ENCODE results near the gene PDE6H. TPM values are rescaled to one million over a fixed set of nuclear protein-coding genes. Genes with fewer than 3 reads are reported as not detected.
A peak's percentile ranks its signal among the peaks of the same experiment; 100 is the strongest.

Gene PDE6H
- polyA plus RNA-seq, 1 donor (not counting 4 experiments of a cell fraction or from before 2014, with no cell fraction given) = not detected

- H3K4me1 ChIP-seq (ENCODE audit: control insufficient read depth, extremely low read depth, insufficient read depth, low read length) = no peaks in the 10 kb centered on the region
- no peak for FAIRE-seq
These were observed 26.3 kb downstream of the PDE6H start for GRCh38 chr12:14999021-14999694.

GRCh38 chr12:14999695-15000365 lies 27.0 kb downstream of the PDE6H start:
- H3K4me2 ChIP-seq (ENCODE audit: control insufficient read depth, extremely low read depth, insufficient read depth, low read depth, low read length) = no peak overlapping the region
- dilution Hi-C loops (cut with MboI; ENCODE audit: extremely low pct_ligation_motif_present, low sequenced_read_pairs) = no loop called here
- FAIRE-seq (peak; percentile 32), DNase-seq (ENCODE audit: low read depth, low spot score) (no peak)
- H3K36me3 ChIP-seq (ENCODE audit: control insufficient read depth in 2 of 2, extremely low read depth in 1 of 2, insufficient read depth in 2 of 2, low read length in 2 of 2) = no peaks in the 10 kb centered on the region
- no peaks in the 10 kb centered on the region for H4K20me1 ChIP-seq (ENCODE audit: control insufficient read depth, extremely low read depth, insufficient read depth, low read length)
- H3K4me3 ChIP-seq (ENCODE audit: control insufficient read depth in 2 of 3, extremely low read depth in 1 of 3, insufficient read depth in 2 of 3, low read depth in 1 of 3, low read length in 3 of 3) = no peak overlapping the region
- no peak overlapping the region for H2AFZ ChIP-seq (ENCODE audit: control insufficient read depth, low read length)
- H3K9me3 ChIP-seq (ENCODE audit: control insufficient read depth, low read depth, low read length) = no peaks in the 10 kb centered on the region
- H3K4me1 ChIP-seq (ENCODE audit: control insufficient read depth, extremely low read depth, insufficient read depth, low read length) = no peaks in the 10 kb centered on the region
- no peaks in the 10 kb centered on the region for H3K79me2 ChIP-seq (ENCODE audit: control insufficient read depth, insufficient read depth, low read length)
- TF ChIP-seq CTCF (optimal IDR thresholded peaks at IDR 0.05 in 1 of 3, IDR thresholded peaks at IDR 0.05 in 1 of 3, conservative IDR thresholded peaks at IDR 0.05 in 1 of 3; ENCODE audit: extremely low read depth in 1 of 3, insufficient read depth in 2 of 3, low read length in 3 of 3) = no peak
- no peak for TF ChIP-seq EZH2 (IDR thresholded peaks at IDR 0.05; ENCODE audit: low read length)
- H3K9me1 ChIP-seq (ENCODE audit: control insufficient read depth, extremely low read depth, insufficient read depth, low read length) = no peaks in the 10 kb centered on the region
- H3K27ac ChIP-seq (ENCODE audit: control insufficient read depth, insufficient read depth, low read length) = no peak overlapping the region
- no peak overlapping the region for H3K9ac ChIP-seq (ENCODE audit: control insufficient read depth, extremely low read depth, insufficient read depth, low read length)
- peaks cover 4% of the 10 kb centered on the region for H3K27me3 ChIP-seq (ENCODE audit: control insufficient read depth, extremely low read depth, insufficient read depth, low read length)

More at GRCh38 chr12:14999021-14999694, 26.3 kb downstream of the PDE6H start:
- Histone ChIP-seq H4K20me1 (ENCODE audit: control insufficient read depth, extremely low read depth, insufficient read depth, low read length) (no peaks in the 10 kb centered on the region), H3K9me3 (ENCODE audit: control insufficient read depth, low read depth, low read length) (no peaks in the 10 kb centered on the region), H3K79me2 (ENCODE audit: control insufficient read depth, insufficient read depth, low read length) (no peaks in the 10 kb centered on the region), H3K4me3 (ENCODE audit: control insufficient read depth in 2 of 3, extremely low read depth in 1 of 3, insufficient read depth in 2 of 3, low read depth in 1 of 3, low read length in 3 of 3) (no peak overlapping the region), H2AFZ (ENCODE audit: control insufficient read depth, low read length) (no peak overlapping the region), H3K9ac (ENCODE audit: control insufficient read depth, extremely low read depth, insufficient read depth, low read length) (no peak overlapping the region), H3K4me2 (ENCODE audit: control insufficient read depth, extremely low read depth, insufficient read depth, low read depth, low read length) (no peak overlapping the region), H3K36me3 (ENCODE audit: control insufficient read depth in 2 of 2, extremely low read depth in 1 of 2, insufficient read depth in 2 of 2, low read length in 2 of 2) (no peaks in the 10 kb centered on the region), H3K9me1 (ENCODE audit: control insufficient read depth, extremely low read depth, insufficient read depth, low read length) (no peaks in the 10 kb centered on the region), H3K27ac (ENCODE audit: control insufficient read depth, insufficient read depth, low read length) (no peak overlapping the region), H3K27me3 (ENCODE audit: control insufficient read depth, extremely low read depth, insufficient read depth, low read length) (peaks cover 4% of the 10 kb centered on the region)
- DNase-seq (ENCODE audit: low read depth, low spot score) = no peak
- dilution Hi-C loops (cut with MboI; ENCODE audit: extremely low pct_ligation_motif_present, low sequenced_read_pairs) = no loop called here
- TF ChIP-seq EZH2 (IDR thresholded peaks at IDR 0.05; ENCODE audit: low read length) (no peak), CTCF (optimal IDR thresholded peaks at IDR 0.05 in 1 of 3, IDR thresholded peaks at IDR 0.05 in 1 of 3, conservative IDR thresholded peaks at IDR 0.05 in 1 of 3; ENCODE audit: extremely low read depth in 1 of 3, insufficient read depth in 2 of 3, low read length in 3 of 3) (no peak)

All from keratinocyte (primary cell).